HG03460 (cell line): ENCODE results near the gene MCM5.
"Not testable (repeated sequence)": the region's sequence is repeated elsewhere in the genome, so short reads cannot be mapped to it uniquely, and the experiment has no call there.

Experiments used
- ATAC-seq: cut with Tn5 transposase; IDR thresholded peaks from one replicate; pipeline ENCODE4 v1.9.1; 2021; ENCODE audit not compliant: unreplicated experiment

Gene MCM5

GRCh38 chr22:35399678-35400500 is at the start of gene MCM5:
MCM5 (plus strand) TSS chr22:35400140; CDS start chr22:35400439, 299 bp downstream.
- peak; percentile 90 for ATAC-seq

- ATAC-seq, result peak; percentile 71
These were observed 49.1 kb upstream of the MCM5 start for GRCh38 chr22:35350539-35351503.

GRCh38 chr22:35352214-35353111 is 47.5 kb upstream of the MCM5 start:
- no peak for ATAC-seq

- ATAC-seq, result no peak
These were observed 46.6 kb upstream of the MCM5 start for GRCh38 chr22:35353318-35353717.

GRCh38 chr22:35354068-35354467 is 45.9 kb upstream of the MCM5 start:
- no peak for ATAC-seq

- no peak for ATAC-seq
These were observed 41.9 kb upstream of the MCM5 start for GRCh38 chr22:35357883-35358621.

GRCh38 chr22:35359380-35360065 is 40.4 kb upstream of the MCM5 start:
- no peak for ATAC-seq

GRCh38 chr22:35361001-35361558 is 38.9 kb upstream of the MCM5 start:
- no peak for ATAC-seq

- ATAC-seq, result no peak
These were observed 36.3 kb upstream of the MCM5 start for GRCh38 chr22:35363566-35364086.

- not testable (repeated sequence) for ATAC-seq
These were observed 35.7 kb upstream of the MCM5 start for GRCh38 chr22:35364230-35364629.

- no peak for ATAC-seq
These were observed 32.5 kb upstream of the MCM5 start for GRCh38 chr22:35367331-35367886.

- no peak for ATAC-seq
These were observed 31.6 kb upstream of the MCM5 start for GRCh38 chr22:35368386-35368785.

- no peak for ATAC-seq
These were observed 29.9 kb upstream of the MCM5 start for GRCh38 chr22:35369996-35370395.

GRCh38 chr22:35373781-35374180 is 26.2 kb upstream of the MCM5 start:
- ATAC-seq, result no peak

GRCh38 chr22:35375031-35375430 is 24.9 kb upstream of the MCM5 start:
- ATAC-seq, result no peak

- no peak for ATAC-seq
These were observed 24.4 kb upstream of the MCM5 start for GRCh38 chr22:35375526-35375925.

- peak; percentile 49 for ATAC-seq
These were observed 23.0 kb upstream of the MCM5 start for GRCh38 chr22:35376728-35377472.

- no peak for ATAC-seq
These were observed 22.2 kb upstream of the MCM5 start for GRCh38 chr22:35377735-35378134.
